Spleen (tissue), 7 donors: ENCODE measurements around the gene TXNRD2.
A peak's percentile ranks its signal among the peaks of the same experiment; 100 is the strongest.

ENCODE experiments used
- POLR2A ChIP-seq, 3 donors: fragments of 450-650 bp; IDR thresholded peaks; one replicate each; pipeline ENCODE4 v1.5.1; 2017; ENCODE audit warnings: antibody characterized with exemption in 3 of 3, mild to moderate bottlenecking in 1 of 3
- POLR2AphosphoS5 ChIP-seq, 3 donors: sonication (generic); formaldehyde crosslinking; IDR thresholded peaks; one replicate each; pipeline ENCODE4 v1.5.1; 2017; ENCODE audit warnings: antibody characterized with exemption in 3 of 3
- TF ChIP-seq, protein P1 (sequence below), 11 experiments: fragments of 200-600 bp in 7 of 11; fragments of 450-650 bp in 4 of 11; sonication (generic) in 4 of 11; IDR thresholded peaks in 8 of 11; conservative IDR thresholded peaks in 3 of 11; 1 replicate in 7 of 11; 2 replicates in 4 of 11; pipeline versions ENCODE4 v1.4.0 to v1.8.0; 2016 to 2021; ENCODE audit warnings: antibody characterized with exemption in 11 of 11, inconsistent platforms in 4 of 11, mild to moderate bottlenecking in 1 of 11
- donor health status: DM: no; HTN: no; CAD: no; lungs with moderate emphysema.
- donor health status: DM: no; HTN: no; CAD: no.
- donor health status: DM: no; HTN: no; CAD: no.

GRCh38 chr22:19974935-19975706 is 33.5 kb upstream of the TXNRD2 start:
- TF ChIP-seq, protein P1, sequence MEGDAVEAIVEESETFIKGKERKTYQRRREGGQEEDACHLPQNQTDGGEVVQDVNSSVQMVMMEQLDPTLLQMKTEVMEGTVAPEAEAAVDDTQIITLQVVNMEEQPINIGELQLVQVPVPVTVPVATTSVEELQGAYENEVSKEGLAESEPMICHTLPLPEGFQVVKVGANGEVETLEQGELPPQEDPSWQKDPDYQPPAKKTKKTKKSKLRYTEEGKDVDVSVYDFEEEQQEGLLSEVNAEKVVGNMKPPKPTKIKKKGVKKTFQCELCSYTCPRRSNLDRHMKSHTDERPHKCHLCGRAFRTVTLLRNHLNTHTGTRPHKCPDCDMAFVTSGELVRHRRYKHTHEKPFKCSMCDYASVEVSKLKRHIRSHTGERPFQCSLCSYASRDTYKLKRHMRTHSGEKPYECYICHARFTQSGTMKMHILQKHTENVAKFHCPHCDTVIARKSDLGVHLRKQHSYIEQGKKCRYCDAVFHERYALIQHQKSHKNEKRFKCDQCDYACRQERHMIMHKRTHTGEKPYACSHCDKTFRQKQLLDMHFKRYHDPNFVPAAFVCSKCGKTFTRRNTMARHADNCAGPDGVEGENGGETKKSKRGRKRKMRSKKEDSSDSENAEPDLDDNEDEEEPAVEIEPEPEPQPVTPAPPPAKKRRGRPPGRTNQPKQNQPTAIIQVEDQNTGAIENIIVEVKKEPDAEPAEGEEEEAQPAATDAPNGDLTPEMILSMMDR (IDR thresholded peaks at IDR 0.05 in 8 of 11, conservative IDR thresholded peaks at IDR 0.05 in 3 of 11): no peak
- TF ChIP-seq POLR2AphosphoS5 (IDR thresholded peaks at IDR 0.05) (peak in 2 of 3 donors; percentile 14 to 44), POLR2A (IDR thresholded peaks at IDR 0.05) (no peak)
